DOHH2 (cell line): ENCODE data around the gene CAMKMT.

ENCODE experiments used
- H3F3A ChIP-seq: fragments of 200-600 bp; sonication (generic), shearing (Covaris generic); 2 replicates; pipeline ENCODE4 v1.6.0; 2016; ENCODE audit warnings: antibody characterized with exemption, mild to moderate bottlenecking; ENCODE audit not compliant: control insufficient read depth, insufficient read depth
- H3K27ac ChIP-seq: fragments of 200-600 bp; sonication (generic); 2 replicates; pipeline ENCODE4 v1.5.1; 2014; ENCODE audit warnings: low read depth, mild to moderate bottlenecking, low read length, moderate library complexity
- H3K27me3 ChIP-seq: fragments of 200-600 bp; sonication (generic); 2 replicates; pipeline ENCODE4 v1.6.1; 2014; ENCODE audit warnings: mild to moderate bottlenecking, low read length, mixed read lengths; ENCODE audit not compliant: control insufficient read depth
- H3K36me3 ChIP-seq: fragments of 200-600 bp; sonication (generic); 2 replicates; pipeline ENCODE4 v1.6.1; 2014; ENCODE audit warnings: mild to moderate bottlenecking, low read length, moderate library complexity, mixed read lengths; ENCODE audit not compliant: control insufficient read depth
- H3K4me1 ChIP-seq: fragments of 200-600 bp; sonication (generic); 2 replicates; pipeline ENCODE4 v1.6.1; 2014; ENCODE audit warnings: mild to moderate bottlenecking, low read length, mixed read lengths; ENCODE audit not compliant: control insufficient read depth
- H3K4me2 ChIP-seq: fragments of 200-600 bp; sonication (generic); 2 replicates; pipeline ENCODE4 v1.6.0; 2014; ENCODE audit warnings: mild to moderate bottlenecking, low read length, moderate library complexity
- H3K4me3 ChIP-seq: fragments of 200-600 bp; sonication (generic); 2 replicates; pipeline ENCODE4 v1.5.1; 2014; ENCODE audit warnings: mild to moderate bottlenecking, low read length, mixed read lengths
- H3K79me2 ChIP-seq: fragments of 200-600 bp; sonication (generic); 2 replicates; pipeline ENCODE4 v1.6.1; 2014; ENCODE audit warnings: mild to moderate bottlenecking, low read length, mixed read lengths; ENCODE audit not compliant: control insufficient read depth
- H3K9me2 ChIP-seq: fragments of 200-600 bp; sonication (generic); replicated peaks from 2 replicates; pipeline ENCODE4 v1.6.1; 2014; ENCODE audit warnings: mild to moderate bottlenecking, low read length, mixed read lengths; ENCODE audit not compliant: control insufficient read depth
- H3K9me3 ChIP-seq: fragments of 200-600 bp; sonication (generic); 2 replicates; pipeline ENCODE4 v1.6.1; 2014; ENCODE audit warnings: antibody characterized with exemption, low read length, mixed read lengths; ENCODE audit not compliant: control insufficient read depth, insufficient read depth
- H4K20me1 ChIP-seq: fragments of 200-600 bp; sonication (generic); 2 replicates; pipeline ENCODE4 v1.6.0; 2014; ENCODE audit warnings: low read depth, mild to moderate bottlenecking, antibody characterized with exemption, low read length, moderate library complexity; ENCODE audit not compliant: control insufficient read depth, insufficient read depth
- EZH2phosphoT487 ChIP-seq: fragments of 200-600 bp; sonication (generic); IDR thresholded peaks from 2 replicates; pipeline ENCODE4 v1.6.1; 2017; ENCODE audit warnings: borderline replicate concordance, mild to moderate bottlenecking, antibody characterized with exemption, low read length, moderate library complexity, mixed read lengths
- TF ChIP-seq, protein P1 (sequence below): fragments of 200-600 bp; sonication (generic); IDR thresholded peaks from one replicate; pipeline ENCODE4 v1.5.1; 2014; ENCODE audit warnings: antibody characterized with exemption, mild to moderate bottlenecking, low read depth, low read length; ENCODE audit not compliant: poor library complexity, severe bottlenecking

CAMKMT gene

DNA sequence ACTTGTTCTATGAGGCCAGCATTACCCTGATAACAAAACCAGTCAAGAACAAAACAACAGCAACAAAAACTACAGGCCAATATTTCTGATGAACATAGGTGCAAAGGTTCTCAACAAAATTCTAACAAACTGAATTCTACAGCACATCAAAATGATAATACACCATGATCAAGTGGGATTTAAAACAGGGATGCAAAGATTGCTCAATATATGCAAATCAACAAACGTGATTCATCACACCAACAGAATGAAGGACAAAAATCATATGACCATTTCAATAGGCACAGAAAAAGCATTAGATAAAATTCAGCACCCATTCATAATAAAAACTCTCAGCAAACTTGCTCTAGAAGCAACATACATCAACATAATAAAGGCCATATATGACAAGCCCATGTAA is 173.6 kb downstream of the CAMKMT start:
- no peaks in the 10 kb centered on the region for H4K20me1 ChIP-seq
- no peak for TF ChIP-seq EZH2phosphoT487
- TF ChIP-seq, protein P1, sequence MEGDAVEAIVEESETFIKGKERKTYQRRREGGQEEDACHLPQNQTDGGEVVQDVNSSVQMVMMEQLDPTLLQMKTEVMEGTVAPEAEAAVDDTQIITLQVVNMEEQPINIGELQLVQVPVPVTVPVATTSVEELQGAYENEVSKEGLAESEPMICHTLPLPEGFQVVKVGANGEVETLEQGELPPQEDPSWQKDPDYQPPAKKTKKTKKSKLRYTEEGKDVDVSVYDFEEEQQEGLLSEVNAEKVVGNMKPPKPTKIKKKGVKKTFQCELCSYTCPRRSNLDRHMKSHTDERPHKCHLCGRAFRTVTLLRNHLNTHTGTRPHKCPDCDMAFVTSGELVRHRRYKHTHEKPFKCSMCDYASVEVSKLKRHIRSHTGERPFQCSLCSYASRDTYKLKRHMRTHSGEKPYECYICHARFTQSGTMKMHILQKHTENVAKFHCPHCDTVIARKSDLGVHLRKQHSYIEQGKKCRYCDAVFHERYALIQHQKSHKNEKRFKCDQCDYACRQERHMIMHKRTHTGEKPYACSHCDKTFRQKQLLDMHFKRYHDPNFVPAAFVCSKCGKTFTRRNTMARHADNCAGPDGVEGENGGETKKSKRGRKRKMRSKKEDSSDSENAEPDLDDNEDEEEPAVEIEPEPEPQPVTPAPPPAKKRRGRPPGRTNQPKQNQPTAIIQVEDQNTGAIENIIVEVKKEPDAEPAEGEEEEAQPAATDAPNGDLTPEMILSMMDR: no peak
- H3K79me2 ChIP-seq: no peaks in the 10 kb centered on the region
- H3K4me2 ChIP-seq: no peak overlapping the region
- H3F3A ChIP-seq: peaks cover 3% of the 10 kb centered on the region; the same call in 1 of the 2 replicates
- peaks cover 6% of the 10 kb centered on the region; the same call in 1 of the 2 replicates for H3K36me3 ChIP-seq
- no peaks in the 10 kb centered on the region for H3K27me3 ChIP-seq
- peaks cover 30% of the 10 kb centered on the region for H3K4me1 ChIP-seq
- H3K27ac ChIP-seq: no peak overlapping the region
- peaks cover 15% of the 10 kb centered on the region; the same call in 1 of the 2 replicates for H3K9me3 ChIP-seq
- H3K4me3 ChIP-seq: no peak overlapping the region
- H3K9me2 ChIP-seq: no peaks in the 10 kb centered on the region

GRCh38 chr2:44537264-44537663 is 175.5 kb downstream of the CAMKMT start:
- Histone ChIP-seq H3K27ac (peak overlapping the region; percentile 51), H3K27me3 (no peaks in the 10 kb centered on the region), H3K9me3 (peaks cover 15% of the 10 kb centered on the region; the same call in 1 of the 2 replicates), H3K79me2 (no peaks in the 10 kb centered on the region), H3K4me1 (peaks cover 30% of the 10 kb centered on the region), H3K4me2 (peak overlapping the region; percentile 27), H3K36me3 (peaks cover 6% of the 10 kb centered on the region; the same call in 1 of the 2 replicates), H3F3A (peaks cover 3% of the 10 kb centered on the region; the same call in 1 of the 2 replicates), H3K9me2 (no peaks in the 10 kb centered on the region), H3K4me3 (peak overlapping the region; percentile 37; the same call in 1 of the 2 replicates), H4K20me1 (no peaks in the 10 kb centered on the region)
- no peak for TF ChIP-seq EZH2phosphoT487
- TF ChIP-seq, protein P1: no peak

DNA sequence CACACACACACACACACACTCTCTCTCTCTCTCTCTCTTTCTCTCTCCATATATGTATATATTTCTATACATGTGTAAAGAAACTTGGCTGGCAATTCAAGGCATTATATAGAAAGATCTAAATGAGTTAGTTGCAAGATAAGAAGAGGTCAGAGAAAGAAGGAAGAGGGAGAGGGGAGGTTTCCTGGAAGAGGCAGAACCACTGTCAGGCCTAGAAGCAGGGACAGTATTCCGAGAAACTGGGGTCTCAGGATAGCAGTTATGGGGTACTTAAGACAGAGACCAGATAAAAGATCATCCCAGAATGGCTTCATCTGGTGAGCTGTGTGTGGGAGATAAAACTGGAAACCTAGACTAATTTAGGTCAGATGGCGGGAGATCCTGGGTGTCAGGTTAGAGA is 180.8 kb downstream of the CAMKMT start:
- Histone ChIP-seq H3K27me3 (no peaks in the 10 kb centered on the region), H3K4me3 (no peak overlapping the region), H3K4me2 (no peak overlapping the region), H3K9me3 (peaks cover 4% of the 10 kb centered on the region; the same call in 1 of the 2 replicates), H3K79me2 (no peaks in the 10 kb centered on the region), H3K36me3 (peaks cover 3% of the 10 kb centered on the region; the same call in 1 of the 2 replicates), H3K4me1 (peaks cover 7% of the 10 kb centered on the region), H4K20me1 (no peaks in the 10 kb centered on the region), H3F3A (0 out of 2 replicates have a peak, but pooled peaks cover 1% of the 10 kb centered on the region), H3K9me2 (no peaks in the 10 kb centered on the region), H3K27ac (no peak overlapping the region)
- TF ChIP-seq, protein P1: no peak
- no peak for TF ChIP-seq EZH2phosphoT487
